SK-N-SH (cell line): ENCODE results near the gene FXYD5.

Experiments
- EZH2phosphoT487 ChIP-seq: fragments of 200-600 bp; sonication (generic); IDR thresholded peaks from 2 replicates; pipeline ENCODE4 v1.6.1; 2017; ENCODE audit warnings: low read depth, mixed run types, mild to moderate bottlenecking, antibody characterized with exemption, moderate library complexity, borderline replicate concordance
- GABPA ChIP-seq: IDR thresholded peaks from 2 replicates; pipeline ENCODE4 v1.4.0; 2012; ENCODE audit warnings: low read depth, mild to moderate bottlenecking

GRCh38 chr19:35105411-35106290, 48.9 kb upstream of the FXYD5 start:
- TF ChIP-seq EZH2phosphoT487 = no peak
- no peak for TF ChIP-seq GABPA
